ENCODE data around the gene CDC7. TPM values are rescaled to one million over a fixed set of nuclear protein-coding genes. Genes with fewer than 3 reads are reported as not detected.

Gene CDC7
- total and polyA plus RNA-seq, 2 donors (not counting 1 experiment from before 2014, with no cell fraction given): 3.1 to 5.1 TPM

DNA sequence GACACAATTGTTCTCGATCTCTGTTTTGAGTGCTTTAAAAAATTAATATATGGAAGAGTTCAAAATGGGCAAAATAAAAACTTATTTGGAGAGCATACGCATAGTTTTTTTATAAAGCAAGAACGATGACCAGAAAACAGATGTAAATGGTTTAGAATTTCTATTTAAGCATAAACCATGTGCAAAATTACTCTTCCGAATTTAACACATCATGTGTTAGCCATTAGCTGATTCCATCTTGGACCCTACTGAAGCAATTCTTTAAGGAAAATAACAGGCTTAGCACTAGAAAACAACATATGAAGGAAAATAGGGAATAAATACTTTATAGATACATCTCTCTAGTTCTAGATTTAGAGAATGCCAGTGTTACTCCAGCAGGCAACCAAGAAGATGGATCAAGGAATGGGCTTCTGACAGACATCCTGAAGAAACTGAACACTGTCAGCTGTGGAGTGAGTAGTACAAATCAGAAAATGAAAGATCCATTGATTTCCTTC, 26.7 kb downstream of the CDC7 start:
- Histone ChIP-seq H3K27ac (ENCODE audit: insufficient read depth, low read length) (no peak overlapping the region), H3K79me2 (ENCODE audit: control insufficient read depth, insufficient read depth, low read length) (no peaks in the 10 kb centered on the region), H2AFZ (ENCODE audit: low read length) (no peak overlapping the region), H4K20me1 (ENCODE audit: control insufficient read depth, extremely low read depth, insufficient read depth, low read length) (no peaks in the 10 kb centered on the region), H3K4me1 (ENCODE audit: control insufficient read depth, extremely low read depth, insufficient read depth, low read length) (peaks cover 6% of the 10 kb centered on the region), H3K4me2 (ENCODE audit: extremely low read depth, insufficient read depth, low read length) (no peak overlapping the region), H3K27me3 (ENCODE audit: control insufficient read depth, insufficient read depth, low read length) (no peaks in the 10 kb centered on the region), H3K4me3 (replicated peaks in 1 of 4; ENCODE audit: control extremely low read depth in 1 of 4, insufficient read depth in 1 of 4, low read depth in 3 of 4, low read length in 4 of 4) (no peak overlapping the region), H3K9ac (ENCODE audit: insufficient read depth, low read length) (no peak overlapping the region), H3K36me3 (ENCODE audit: control insufficient read depth, insufficient read depth, low read length) (no peaks in the 10 kb centered on the region), H3K9me3 (ENCODE audit: control insufficient read depth, insufficient read depth, low read depth, low read length) (no peaks in the 10 kb centered on the region)
- no peak for DNase-seq (ENCODE audit: low read depth in 2 of 2)
- TF ChIP-seq EZH2 (IDR thresholded peaks at IDR 0.05; ENCODE audit: low read length, missing control alignments) (no peak), CTCF (conservative IDR thresholded peaks at IDR 0.05 in 1 of 2, IDR thresholded peaks at IDR 0.05 in 1 of 2; ENCODE audit: low read depth in 1 of 2, low read length in 2 of 2) (no peak)

DNA sequence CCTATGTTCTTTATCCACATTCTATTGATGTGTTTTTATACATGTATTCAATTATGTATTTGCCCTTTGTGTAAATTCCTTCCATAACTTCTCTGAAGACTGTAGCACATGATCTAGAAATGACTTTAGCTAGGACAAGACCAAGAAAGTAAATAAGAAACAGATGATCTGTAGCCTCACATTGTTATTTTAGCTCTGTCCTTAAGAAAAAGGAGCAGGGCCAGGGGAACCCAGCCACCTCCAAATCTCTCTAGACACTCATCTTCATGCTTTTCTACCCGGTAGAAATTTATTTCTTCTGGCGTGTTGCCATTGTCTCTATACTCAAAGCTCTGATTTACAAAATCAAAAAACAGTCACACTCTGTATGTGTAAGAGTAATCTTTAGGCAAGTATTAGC, 27.1 kb downstream of the CDC7 start:
- TF ChIP-seq EZH2 (IDR thresholded peaks at IDR 0.05; ENCODE audit: low read length, missing control alignments): no peak
- TF ChIP-seq CTCF (conservative IDR thresholded peaks at IDR 0.05 in 1 of 2, IDR thresholded peaks at IDR 0.05 in 1 of 2; ENCODE audit: low read depth in 1 of 2, low read length in 2 of 2): no peak
- Histone ChIP-seq H3K79me2 (ENCODE audit: control insufficient read depth, insufficient read depth, low read length) (no peaks in the 10 kb centered on the region), H3K36me3 (ENCODE audit: control insufficient read depth, insufficient read depth, low read length) (no peaks in the 10 kb centered on the region), H3K27ac (ENCODE audit: insufficient read depth, low read length) (no peak overlapping the region), H3K4me2 (ENCODE audit: extremely low read depth, insufficient read depth, low read length) (no peak overlapping the region), H3K27me3 (ENCODE audit: control insufficient read depth, insufficient read depth, low read length) (no peaks in the 10 kb centered on the region), H4K20me1 (ENCODE audit: control insufficient read depth, extremely low read depth, insufficient read depth, low read length) (no peaks in the 10 kb centered on the region), H3K4me1 (ENCODE audit: control insufficient read depth, extremely low read depth, insufficient read depth, low read length) (peaks cover 6% of the 10 kb centered on the region), H2AFZ (ENCODE audit: low read length) (no peak overlapping the region), H3K9me3 (ENCODE audit: control insufficient read depth, insufficient read depth, low read depth, low read length) (no peaks in the 10 kb centered on the region), H3K4me3 (replicated peaks in 1 of 4; ENCODE audit: control extremely low read depth in 1 of 4, insufficient read depth in 1 of 4, low read depth in 3 of 4, low read length in 4 of 4) (no peak overlapping the region), H3K9ac (ENCODE audit: insufficient read depth, low read length) (no peak overlapping the region)
- DNase-seq (ENCODE audit: low read depth in 2 of 2): peak in 1 of 2 donors; percentile 39

DNA sequence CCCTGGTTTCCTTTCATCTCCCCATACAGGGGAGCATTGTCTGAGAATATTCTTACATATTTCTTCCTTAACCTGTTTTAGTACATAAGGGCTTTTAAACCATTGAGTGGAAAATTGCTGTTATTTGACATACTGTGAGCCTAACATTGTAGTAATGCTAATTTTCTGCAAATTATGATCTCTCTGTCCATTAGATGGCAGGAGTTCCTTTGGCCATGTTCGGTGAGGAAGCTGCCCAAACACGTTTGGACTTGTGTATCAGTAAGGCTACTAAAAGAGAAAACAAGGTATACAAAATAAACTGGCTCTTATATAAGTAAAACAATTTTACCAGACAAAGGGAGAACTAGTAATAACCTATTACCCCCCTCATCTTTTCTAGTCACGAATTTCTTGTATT, 29.2 kb downstream of the CDC7 start:
- H2AFZ ChIP-seq (ENCODE audit: low read length): no peak overlapping the region
- no peaks in the 10 kb centered on the region for H4K20me1 ChIP-seq (ENCODE audit: control insufficient read depth, extremely low read depth, insufficient read depth, low read length)
- H3K36me3 ChIP-seq (ENCODE audit: control insufficient read depth, insufficient read depth, low read length): no peaks in the 10 kb centered on the region
- TF ChIP-seq CTCF (conservative IDR thresholded peaks at IDR 0.05 in 1 of 2, IDR thresholded peaks at IDR 0.05 in 1 of 2; ENCODE audit: low read depth in 1 of 2, low read length in 2 of 2) (peak in 1 of 2 donors; percentile 59), EZH2 (IDR thresholded peaks at IDR 0.05; ENCODE audit: low read length, missing control alignments) (no peak)
- H3K79me2 ChIP-seq (ENCODE audit: control insufficient read depth, insufficient read depth, low read length): no peaks in the 10 kb centered on the region
- peak; percentile 17 to 86 for DNase-seq (ENCODE audit: low read depth in 2 of 2)
- H3K4me1 ChIP-seq (ENCODE audit: control insufficient read depth, extremely low read depth, insufficient read depth, low read length): peaks cover 6% of the 10 kb centered on the region
- H3K9ac ChIP-seq (ENCODE audit: insufficient read depth, low read length): no peak overlapping the region
- no peak overlapping the region for H3K4me3 ChIP-seq (replicated peaks in 1 of 4; ENCODE audit: control extremely low read depth in 1 of 4, insufficient read depth in 1 of 4, low read depth in 3 of 4, low read length in 4 of 4)
- no peaks in the 10 kb centered on the region for H3K27me3 ChIP-seq (ENCODE audit: control insufficient read depth, insufficient read depth, low read length)
- no peak overlapping the region for H3K4me2 ChIP-seq (ENCODE audit: extremely low read depth, insufficient read depth, low read length)
- H3K9me3 ChIP-seq (ENCODE audit: control insufficient read depth, insufficient read depth, low read depth, low read length): no peaks in the 10 kb centered on the region
- no peak overlapping the region for H3K27ac ChIP-seq (ENCODE audit: insufficient read depth, low read length)
